Immature natural killer cell (primary cell): ENCODE measurements around the gene LLPH. TPM values are rescaled to one million over a fixed set of nuclear protein-coding genes. Genes with fewer than 3 reads are reported as not detected.

Experiments used
- DNase-seq, 3 donors: peaks; one replicate each; pipeline ENCODE4 v3.0.0; 2022; ENCODE audit warnings: mixed read lengths in 1 of 3
- H3K27ac Mint-ChIP-seq, 6 donors: one replicate each; pipeline ENCODE4 v1.8.0; 2020; ENCODE audit warnings: mixed read lengths in 6 of 6, mild to moderate bottlenecking in 5 of 6, inconsistent platforms in 4 of 6, moderate library complexity in 3 of 6
- H3K27me3 Mint-ChIP-seq, 3 donors: one replicate each; pipeline ENCODE4 v1.8.0; 2020 to 2021; ENCODE audit warnings: low read depth in 3 of 3, mild to moderate bottlenecking in 3 of 3, mixed read lengths in 3 of 3, moderate library complexity in 3 of 3, inconsistent platforms in 1 of 3
- H3K36me3 Mint-ChIP-seq, 3 donors: one replicate each; pipeline ENCODE4 v1.8.0; 2020; ENCODE audit warnings: mixed read lengths in 3 of 3, inconsistent platforms in 2 of 3, mild to moderate bottlenecking in 2 of 3
- H3K4me1 Mint-ChIP-seq, 2 donors: one replicate each; pipeline ENCODE4 v1.8.0; 2020; ENCODE audit warnings: inconsistent platforms in 2 of 2, mild to moderate bottlenecking in 2 of 2, mixed read lengths in 2 of 2, moderate library complexity in 1 of 2
- H3K4me3 Mint-ChIP-seq, 5 donors: one replicate each; pipeline ENCODE4 v1.8.0; 2020; ENCODE audit warnings: mild to moderate bottlenecking in 5 of 5, mixed read lengths in 5 of 5, inconsistent platforms in 3 of 5, moderate library complexity in 3 of 5
- H3K9me3 Mint-ChIP-seq, 6 donors: one replicate each; pipeline ENCODE4 v1.8.0; 2020; ENCODE audit warnings: mild to moderate bottlenecking in 6 of 6, mixed read lengths in 6 of 6, inconsistent platforms in 4 of 6, moderate library complexity in 3 of 6
- polyA plus RNA-seq, 3 donors: library from polyadenylated mRNA; unstranded; fragments of 300-500 nt; fragmentation: Illumina TruSeq; gene quantifications; one replicate each; pipeline ENCODE4 v1.2.3, GENCODE V29; 2021

The LLPH gene
- polyA plus RNA-seq, 3 donors from 2014 or later, result 34.9 to 44.1 (median 36.4) TPM

GRCh38 chr12:66072135-66072534, 58.4 kb downstream of the LLPH start:
- H3K9me3 Mint-ChIP-seq, result no peaks in the 10 kb centered on the region
- peaks cover 0 to 2% of the 10 kb centered on the region in 2 donors for H3K4me1 Mint-ChIP-seq
- H3K36me3 Mint-ChIP-seq, result no peaks in the 10 kb centered on the region
- H3K27me3 Mint-ChIP-seq, result peaks cover 0 to 5% (median 2%) of the 10 kb centered on the region in 3 donors
- no peak overlapping the region for H3K27ac Mint-ChIP-seq
- DNase-seq, result no peak
- no peak overlapping the region for H3K4me3 Mint-ChIP-seq

- no peak overlapping the region for H3K27ac Mint-ChIP-seq
- H3K9me3 Mint-ChIP-seq, result no peaks in the 10 kb centered on the region
- H3K36me3 Mint-ChIP-seq, result no peaks in the 10 kb centered on the region
- no peak overlapping the region for H3K4me3 Mint-ChIP-seq
- H3K4me1 Mint-ChIP-seq, result peaks cover 3 to 8% of the 10 kb centered on the region in 2 donors
- DNase-seq, result no peak
- peaks cover 0 to 8% (median 2%) of the 10 kb centered on the region in 3 donors for H3K27me3 Mint-ChIP-seq
These were observed 59.0 kb downstream of the LLPH start for GRCh38 chr12:66071549-66071948.

GRCh38 chr12:66070378-66071120, 60.0 kb downstream of the LLPH start:
- no peak overlapping the region for H3K4me3 Mint-ChIP-seq
- no peaks in the 10 kb centered on the region for H3K9me3 Mint-ChIP-seq

GRCh38 chr12:66066929-66067523, 63.5 kb downstream of the LLPH start:
- H3K9me3 Mint-ChIP-seq, result no peaks in the 10 kb centered on the region
- H3K36me3 Mint-ChIP-seq, result no peaks in the 10 kb centered on the region
- peaks cover 7 to 14% of the 10 kb centered on the region in 2 donors for H3K4me1 Mint-ChIP-seq
- no peak overlapping the region for H3K4me3 Mint-ChIP-seq
- peak overlapping the region in 1 of 6 donors; percentile 6 for H3K27ac Mint-ChIP-seq
- H3K27me3 Mint-ChIP-seq, result peaks cover 2 to 9% (median 5%) of the 10 kb centered on the region in 3 donors
- no peak for DNase-seq

More at GRCh38 chr12:66070378-66071120, 60.0 kb downstream of the LLPH start:
- H3K27ac Mint-ChIP-seq, result no peak overlapping the region
- peaks cover 1 to 6% (median 2%) of the 10 kb centered on the region in 3 donors for H3K27me3 Mint-ChIP-seq
- peaks cover 7 to 14% of the 10 kb centered on the region in 2 donors for H3K4me1 Mint-ChIP-seq
- H3K36me3 Mint-ChIP-seq, result no peaks in the 10 kb centered on the region
- no peak for DNase-seq

Other genes with a start within 250 kb of the LLPH start
- gene TMBIM4, start 39.2 kb upstream of the LLPH start, polyA plus RNA-seq, result 100 to 1,000 TPM; 314 to 540 (median 336) TPM
- gene IRAK3, start 58.5 kb upstream of the LLPH start, polyA plus RNA-seq, result 1 to 10 TPM in 1 of 3 donors, under 1 TPM in 1, not detected in 1; 0.53 to 1.2 TPM
- gene HELB, start 171.7 kb upstream of the LLPH start, polyA plus RNA-seq, result 10 to 100 TPM in 2 of 3 donors, 1 to 10 TPM in 1; 8.3 to 13.7 (median 10.5) TPM